ENCODE data around the gene KCND3.

The KCND3 gene

DNA sequence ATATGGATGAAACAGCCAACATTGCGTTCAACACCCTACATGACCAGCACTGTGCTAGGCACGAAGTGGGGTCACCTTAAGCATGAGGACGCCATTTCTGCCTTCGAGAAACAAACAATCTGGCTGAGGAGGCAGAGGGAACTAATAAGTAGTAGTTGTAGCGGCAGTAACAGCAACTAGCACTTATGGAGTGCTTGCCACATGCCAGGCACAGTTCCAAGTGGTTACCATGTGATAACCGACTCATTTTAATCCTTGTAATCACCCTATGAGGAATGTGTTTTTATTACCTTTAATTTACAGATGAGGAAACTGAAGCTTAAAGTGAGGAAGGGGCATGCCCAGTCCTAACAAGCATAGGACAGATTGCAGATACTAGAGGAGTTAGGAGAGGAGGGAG is 33.7 kb downstream of the KCND3 start:
- no peak for DNase-seq

DNA sequence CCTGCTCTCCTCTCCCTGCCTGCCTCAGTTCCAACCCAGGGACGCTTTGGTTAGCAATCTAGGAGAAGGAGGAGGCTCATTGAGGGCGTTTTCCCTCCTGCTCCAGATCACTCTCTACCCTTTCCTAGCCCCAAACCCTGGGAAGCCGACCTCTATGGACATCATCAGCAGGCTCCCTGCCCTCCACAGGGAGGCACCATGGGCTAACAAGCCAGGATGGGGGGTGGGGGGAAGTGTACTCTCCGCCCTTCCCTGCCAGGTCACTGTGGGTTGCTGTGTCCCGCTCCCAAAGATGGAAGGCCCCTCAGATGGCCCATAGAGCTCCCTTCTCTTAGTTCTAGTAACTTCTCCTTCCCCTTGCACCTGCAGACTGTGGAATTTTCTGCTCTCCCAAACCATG is 35.7 kb downstream of the KCND3 start:
- no peak for DNase-seq

DNA sequence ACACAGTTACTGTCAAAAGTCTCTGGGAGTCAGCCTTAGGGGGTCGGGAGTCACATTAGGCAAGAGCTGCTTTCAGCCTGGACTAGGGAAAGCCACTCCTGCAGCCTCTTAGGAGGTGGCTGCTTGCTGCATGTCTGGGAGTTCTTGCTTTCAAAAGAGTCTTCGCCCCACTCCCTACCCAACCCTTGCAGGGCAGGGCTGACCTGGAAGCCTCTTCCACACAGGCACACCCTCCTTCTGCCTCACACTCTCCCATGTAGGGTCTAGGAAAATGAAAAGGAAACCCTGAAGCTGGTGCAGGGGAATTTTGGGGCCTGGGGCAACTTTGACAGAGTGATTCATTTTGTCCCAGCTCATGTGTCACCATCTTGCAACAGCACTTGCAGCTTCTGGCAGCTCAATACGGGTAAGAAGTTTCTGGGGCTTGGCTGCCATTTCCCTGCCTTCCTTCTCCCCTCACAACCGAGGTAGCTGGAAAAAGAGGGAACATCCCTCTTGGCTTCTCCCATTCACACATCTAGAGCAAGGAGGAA is 37.3 kb downstream of the KCND3 start:
- no peak for DNase-seq

DNA sequence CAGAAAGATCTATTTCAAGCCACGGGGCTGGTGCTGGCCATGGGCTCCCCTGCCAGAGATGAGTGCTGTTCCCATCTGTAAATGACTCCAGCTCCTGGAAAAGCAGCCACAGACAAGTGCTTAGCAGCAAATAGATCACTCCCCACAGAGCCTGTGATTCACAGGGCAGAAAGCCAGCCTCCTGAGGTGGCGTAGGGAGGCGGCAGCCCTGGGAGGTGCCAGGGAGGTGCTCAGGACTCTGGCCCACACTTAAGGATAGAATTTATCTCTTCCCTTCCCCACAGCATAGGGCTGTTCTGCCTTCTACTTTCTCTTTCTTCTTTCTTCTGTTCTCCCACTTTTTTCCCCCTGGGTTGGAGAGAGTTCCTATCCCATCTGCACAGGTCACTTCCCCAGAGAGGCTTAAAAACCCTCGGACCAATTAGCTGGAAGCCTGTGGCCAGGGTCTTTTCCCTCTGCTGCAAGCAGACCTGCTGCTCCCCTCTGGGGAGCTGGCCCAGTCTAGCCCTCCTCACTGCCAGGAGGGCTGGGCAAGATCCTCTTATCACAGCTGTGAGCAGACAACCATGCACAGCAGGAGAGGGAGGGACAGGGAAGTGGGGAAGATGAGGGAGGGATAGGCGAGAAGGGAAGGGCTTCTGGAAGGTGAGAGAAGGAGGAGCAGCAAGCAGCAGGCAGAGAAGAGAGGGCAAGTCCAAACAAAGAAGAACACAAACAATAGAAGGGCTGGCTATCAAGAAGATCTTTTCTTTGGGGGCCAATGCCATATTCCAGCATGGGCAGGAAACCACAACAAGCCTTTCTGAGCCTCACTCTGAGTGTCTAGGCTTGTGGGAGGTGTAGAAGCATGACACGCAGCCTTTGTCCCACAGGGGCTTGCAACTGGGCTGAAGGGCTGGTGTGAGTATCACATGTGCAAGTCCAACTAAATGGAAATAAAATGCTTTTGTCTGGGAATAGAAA is 41.0 kb downstream of the KCND3 start:
- DNase-seq = no peak

DNA sequence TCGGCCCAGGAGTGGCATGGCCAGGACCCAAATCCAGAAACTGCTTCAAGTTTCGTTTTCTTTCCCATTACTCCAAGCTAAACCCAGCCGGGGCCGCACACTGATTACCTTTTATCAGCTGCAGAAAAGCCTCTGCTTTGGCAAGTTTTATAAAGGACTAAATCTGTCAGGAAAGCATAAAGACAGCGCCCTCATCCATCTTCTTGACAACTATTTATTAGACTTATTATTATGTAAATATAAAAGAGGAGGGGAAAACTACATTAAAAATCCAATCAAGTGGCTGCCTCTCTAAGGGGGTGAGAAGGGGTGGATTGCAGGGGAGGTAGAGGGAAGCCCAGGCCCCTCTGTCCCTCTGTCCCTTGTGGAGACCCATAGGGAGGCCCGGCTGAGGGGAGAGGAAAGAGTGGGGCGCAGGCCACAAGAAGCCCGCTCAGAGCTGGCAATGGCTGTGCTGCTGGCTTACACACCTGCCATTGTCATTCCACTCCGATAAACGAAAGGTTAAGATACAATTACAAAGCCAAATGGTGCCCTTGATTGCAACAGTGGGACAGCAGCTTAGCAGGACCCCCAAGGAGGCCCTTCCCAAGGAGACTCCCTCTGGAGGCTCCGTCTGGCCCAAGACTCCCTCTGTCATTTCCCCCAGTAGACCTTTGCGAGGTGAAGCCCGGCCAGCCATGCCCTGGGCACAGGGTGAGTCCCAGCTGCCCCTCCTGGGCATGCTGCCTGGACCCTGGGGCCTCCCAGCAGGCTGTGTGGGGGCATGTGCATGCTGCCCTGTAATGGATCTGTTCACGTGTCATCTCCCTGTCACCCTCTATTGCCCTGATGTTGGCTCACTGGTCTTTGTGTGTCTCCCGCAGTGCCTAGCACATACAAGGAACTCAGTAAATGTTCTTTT is 45.4 kb downstream of the KCND3 start:
- DNase-seq = no peak

DNA sequence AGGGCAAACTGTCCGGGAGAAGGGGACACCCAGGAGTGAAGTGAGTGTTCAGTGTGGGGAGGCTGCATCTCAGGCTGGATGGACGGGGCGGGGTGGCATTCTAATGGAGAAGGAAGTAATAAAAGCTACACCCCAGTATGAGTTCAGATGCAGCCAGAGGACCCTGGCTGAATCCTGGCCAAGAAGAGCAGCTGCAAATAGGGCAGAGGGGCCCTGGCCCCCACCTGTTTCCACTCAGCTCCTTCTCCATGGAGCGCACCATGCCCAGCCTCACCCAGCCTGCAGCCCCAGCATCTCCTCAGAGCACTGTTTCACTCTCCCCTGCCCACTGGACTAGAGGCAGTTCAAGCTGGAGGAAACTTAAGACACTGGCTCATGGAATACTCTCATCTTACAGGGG is 46.4 kb downstream of the KCND3 start:
- no peak for DNase-seq

DNA sequence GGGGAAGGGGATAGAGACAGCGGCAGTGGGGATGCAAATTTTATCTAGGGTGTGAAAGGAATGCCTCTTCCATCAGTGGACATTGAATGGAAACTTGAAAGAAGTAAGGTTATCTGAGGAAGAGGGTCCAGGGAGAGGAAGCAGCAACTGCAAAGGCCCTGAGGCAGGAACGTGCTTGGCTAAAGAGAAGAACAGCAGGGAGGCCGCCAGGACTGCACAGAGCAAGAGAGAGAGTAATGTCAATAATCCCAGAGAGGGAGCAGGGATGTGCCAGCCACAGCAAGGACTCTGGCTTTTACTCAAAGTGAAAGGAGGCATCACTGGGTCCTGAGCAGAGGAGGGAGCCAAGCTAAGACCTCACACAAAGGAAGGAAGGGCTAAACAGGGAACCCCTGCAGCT is 50.9 kb downstream of the KCND3 start:
- no peak for DNase-seq

DNA sequence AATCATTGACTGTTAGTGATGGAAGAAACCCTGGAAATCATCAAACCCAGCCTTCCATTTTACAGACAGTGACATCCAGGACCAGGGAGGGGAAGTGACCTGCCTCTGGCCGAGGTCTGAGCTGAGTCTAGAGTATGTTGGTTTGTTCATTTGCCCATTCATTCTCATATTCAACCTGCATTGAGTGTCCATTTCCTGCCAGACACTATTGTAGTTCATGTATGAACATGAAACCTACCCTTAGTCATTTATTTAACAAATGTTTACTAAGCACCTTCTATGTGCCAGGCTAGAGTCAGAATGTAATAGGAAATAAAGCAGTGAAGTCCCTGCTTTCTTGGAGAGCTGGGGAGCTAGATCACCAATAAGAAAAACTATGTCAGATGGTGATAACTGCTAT is 51.3 kb downstream of the KCND3 start:
- no peak for DNase-seq

DNA sequence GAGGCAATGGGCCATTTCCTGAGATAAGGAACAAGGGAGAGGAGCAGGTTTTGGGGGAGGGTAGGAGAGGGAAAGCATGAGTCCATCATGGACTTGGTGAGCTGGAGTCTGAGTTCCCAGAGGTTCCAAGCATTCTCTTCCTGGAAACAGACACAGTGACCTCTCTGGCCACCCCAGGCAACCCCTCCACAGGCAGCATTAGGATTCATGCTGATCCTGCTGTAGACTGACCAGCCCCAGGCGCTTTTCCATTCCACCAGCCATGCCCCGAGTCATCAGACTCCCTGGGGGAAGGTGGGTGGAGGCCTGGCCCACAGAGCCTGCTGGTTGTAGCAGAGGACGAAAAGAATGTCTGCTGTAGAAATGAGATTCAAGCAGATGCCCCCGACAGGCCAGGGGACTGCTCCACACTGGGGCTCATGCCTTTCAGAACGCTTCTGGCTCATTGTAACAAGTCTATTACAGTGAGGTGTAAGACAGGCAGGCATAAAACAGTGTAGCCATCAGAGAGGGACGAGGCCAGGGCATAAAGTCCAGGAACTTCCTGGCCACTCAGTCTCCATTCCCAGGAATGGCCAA is 52.2 kb downstream of the KCND3 start:
- no peak for DNase-seq

DNA sequence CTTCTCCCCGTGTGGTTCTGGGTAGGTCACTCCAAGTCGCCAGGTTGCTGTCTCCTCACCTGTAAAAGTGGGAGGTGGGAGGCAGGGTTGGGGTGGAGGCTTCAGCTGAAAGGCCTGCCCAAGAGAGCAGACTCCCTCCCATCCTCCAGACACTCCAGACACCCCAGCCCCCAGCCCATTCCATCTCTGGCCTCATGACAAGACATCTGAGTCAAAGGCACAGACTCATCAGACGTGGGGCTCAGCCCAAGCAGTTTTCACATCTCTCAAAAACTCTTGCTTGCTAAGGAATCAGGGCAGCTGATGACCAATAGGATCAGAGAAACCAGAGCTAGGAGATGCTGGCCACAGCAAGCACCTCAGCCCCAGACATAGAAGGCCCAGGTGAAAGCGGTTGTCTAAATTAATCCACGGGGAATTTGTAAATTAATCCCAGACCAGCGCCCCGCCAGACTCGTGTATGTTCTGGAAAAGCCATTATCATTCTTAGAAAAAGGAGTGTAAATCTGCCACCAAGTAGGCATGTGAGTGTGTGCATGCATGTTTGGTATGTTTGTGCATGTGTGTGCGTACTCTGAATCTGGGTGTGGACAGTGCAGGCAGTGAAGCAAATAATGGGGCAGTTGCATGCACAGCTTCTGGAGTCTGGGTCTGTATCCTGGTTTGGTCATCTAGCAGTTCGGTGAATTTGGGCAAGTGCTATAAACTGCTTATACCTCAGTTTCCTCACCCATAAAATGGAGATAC is 55.2 kb downstream of the KCND3 start:
- no peak for DNase-seq

DNA sequence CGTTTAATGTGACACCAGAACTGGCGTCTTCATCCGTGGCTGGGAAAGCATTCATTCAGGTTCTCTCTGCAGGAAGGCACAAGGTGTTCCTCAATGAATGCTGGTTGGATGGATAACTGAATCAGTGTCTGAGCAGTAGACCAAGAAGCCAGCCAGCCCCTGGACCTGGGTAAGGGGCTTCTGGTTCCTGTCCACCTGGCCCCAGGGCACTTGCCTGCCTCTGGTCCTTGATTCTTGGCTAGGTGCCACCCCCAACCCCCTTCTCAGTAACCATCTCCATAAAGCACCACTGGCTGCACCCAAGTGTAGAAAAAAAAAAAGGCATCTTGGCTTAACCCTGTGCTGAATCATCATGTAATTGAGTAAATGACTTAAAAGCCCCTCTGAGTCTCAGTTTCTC is 59.1 kb downstream of the KCND3 start:
- DNase-seq = no peak

DNA sequence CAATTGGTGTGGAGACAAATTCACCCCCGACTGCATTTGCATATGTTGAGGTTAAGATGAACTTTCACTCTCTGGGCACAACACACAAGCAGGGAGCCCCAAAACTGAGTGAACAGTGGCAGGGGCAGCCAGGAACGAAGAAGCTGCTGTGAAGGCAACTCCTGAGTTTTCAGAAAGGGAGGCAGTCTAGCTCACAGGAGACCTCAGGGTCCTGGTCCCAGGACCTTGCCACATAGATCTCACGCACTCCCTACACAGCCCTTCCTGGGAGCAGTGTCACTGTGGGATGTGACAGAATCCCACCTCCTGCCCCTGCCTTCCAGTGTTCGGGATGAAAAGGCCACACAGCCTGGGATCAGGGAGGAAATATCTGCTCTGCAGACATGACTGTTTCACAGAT is 60.9 kb downstream of the KCND3 start:
- no peak for DNase-seq

DNA sequence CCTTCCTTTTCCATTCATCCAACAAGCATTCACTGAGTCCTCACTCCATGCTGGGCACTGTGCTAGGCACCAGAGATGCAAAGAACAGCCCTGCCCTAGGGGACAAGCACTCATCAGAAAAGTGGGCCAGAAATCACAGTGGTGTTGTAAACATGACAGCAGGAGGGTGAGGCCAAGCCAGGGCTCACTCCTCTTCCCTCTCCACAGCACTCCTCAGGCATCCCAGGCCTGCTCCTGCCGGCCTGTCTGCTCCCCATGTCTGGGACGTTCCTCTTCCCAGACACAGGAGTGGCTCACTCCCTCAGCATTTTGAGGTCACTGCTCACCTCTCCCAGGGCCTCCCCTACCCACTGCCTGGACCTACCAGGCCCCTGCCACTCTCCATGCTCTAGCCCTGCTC is 61.8 kb downstream of the KCND3 start:
- DNase-seq = no peak

DNA sequence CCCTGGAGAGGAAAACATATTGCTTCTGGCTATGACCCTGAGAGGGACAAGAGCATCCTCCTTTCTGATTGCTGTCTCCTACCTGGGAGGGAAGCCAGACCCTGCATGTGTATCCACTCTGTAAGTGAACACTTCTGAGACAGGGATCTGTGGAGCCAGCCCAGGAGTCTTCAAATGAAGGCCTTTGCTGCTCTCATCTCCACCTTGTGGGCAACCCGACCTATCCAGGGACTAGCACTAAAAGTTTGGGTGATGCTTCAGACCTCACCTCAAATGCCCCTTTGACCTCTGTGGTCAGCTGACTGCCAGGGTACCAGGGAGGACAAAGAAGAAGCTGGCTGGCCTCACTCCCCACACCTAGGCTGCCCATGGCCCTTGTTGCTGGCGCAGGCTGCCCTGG is 64.7 kb downstream of the KCND3 start:
- DNase-seq = no peak

DNA sequence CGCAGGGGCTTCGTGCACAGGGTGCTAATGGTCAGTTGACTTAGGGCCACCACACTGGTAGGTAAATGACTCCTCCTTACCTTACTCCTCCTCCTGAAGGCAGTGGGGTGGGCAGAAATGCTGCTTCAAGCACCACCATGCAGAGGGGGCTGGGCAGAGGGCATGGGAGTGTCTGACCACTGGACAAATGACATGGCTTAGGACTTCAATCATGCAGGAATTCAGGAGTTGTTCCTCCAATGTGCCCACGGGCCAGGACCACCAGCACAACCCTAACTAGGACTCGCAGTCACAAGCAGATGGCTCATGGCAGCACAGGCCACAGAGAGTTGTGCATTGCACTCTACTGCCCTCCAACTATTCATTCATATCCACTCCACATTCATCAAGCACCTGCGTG is 65.7 kb downstream of the KCND3 start:
- no peak for DNase-seq

DNA sequence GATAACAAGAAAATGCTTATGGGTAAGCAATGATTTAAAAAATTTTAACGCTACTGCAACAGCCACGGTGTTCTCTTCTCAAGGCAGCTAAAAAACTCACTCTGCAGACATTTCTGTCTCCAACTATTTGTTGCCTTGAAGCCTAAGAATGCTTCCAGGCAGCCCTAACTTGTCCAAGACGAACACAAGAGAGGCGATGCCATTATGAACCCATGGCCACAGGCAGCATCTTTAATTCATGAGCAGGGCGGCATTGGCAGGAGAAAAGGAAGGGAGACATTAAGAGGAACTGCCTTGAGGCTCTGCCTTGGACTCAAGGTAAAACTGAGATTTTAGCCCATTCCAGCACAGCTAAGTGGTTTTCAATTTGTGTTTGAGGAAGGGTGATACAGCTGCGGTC is 67.5 kb downstream of the KCND3 start:
- no peak for DNase-seq

DNA sequence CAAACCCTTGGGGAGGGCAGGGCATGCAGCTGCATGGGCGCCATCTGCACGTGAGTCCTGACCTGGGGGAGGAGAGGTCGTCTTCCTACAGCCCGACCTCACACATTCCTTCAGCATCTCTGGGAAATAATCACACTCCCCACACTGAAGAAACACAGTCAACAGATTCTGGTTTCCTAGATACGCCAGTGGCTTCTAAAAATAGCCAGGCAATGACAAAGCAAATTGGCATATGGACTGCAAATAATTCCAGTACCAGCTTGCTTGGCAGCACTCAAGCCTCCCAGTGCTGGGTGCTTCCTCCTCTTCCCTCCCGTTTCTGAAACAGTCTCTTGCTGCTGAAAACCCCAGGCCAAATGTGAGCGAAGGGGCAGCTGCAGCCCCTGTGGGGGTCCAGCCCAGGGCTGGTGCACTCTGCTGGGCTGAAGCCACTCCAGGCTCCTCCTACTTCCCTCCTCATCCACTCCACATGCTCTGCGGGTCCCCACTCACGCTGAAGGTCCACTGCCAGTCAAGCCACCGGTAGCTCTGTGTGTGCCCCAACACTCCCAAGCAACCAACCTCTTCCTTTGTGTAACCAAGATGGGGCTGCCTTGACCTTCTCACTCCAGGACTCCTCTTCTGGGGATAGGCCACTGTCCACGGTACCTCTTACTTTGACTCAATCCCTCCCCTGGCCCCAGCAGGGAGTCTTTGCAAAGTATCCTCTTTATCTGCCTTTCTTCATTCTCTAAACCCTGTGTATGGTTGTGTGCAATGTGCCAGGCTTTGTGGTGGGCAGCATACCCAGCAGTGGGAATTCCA is 69.0 kb downstream of the KCND3 start:
- no peak for DNase-seq

DNA sequence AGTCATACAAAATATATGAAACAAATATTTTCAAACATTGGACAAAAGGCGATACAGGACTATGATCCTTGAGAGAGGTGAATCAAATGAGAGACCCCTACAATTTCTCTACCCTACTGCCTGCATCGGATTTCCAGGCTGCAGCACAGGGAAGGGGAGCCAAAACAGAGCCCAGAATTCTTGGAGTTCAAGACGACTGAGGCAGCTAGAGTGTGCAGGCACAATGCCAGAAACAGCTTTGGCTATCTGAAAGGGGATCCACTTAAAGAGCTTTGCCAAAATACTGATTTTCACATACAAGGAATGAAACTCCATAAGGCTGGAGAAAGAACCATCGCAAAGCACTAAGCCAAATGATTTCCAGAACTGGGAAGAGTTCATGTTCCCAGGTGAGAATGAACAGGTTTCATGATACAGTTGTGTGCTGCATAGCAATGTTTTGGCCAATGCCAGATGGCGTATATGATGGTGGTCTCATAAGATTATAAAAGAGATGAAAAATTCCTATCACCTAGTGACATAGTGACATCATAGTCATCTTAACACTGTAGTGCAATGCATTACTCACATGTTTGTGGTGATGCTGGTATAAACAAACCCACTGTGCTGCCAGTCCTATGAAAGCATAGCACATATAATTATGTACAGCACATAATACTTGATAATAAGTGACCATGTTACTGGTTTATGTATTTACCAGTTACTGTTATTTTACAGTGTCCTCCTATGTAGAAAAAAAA is 77.5 kb downstream of the KCND3 start:
- no peak for DNase-seq

DNA sequence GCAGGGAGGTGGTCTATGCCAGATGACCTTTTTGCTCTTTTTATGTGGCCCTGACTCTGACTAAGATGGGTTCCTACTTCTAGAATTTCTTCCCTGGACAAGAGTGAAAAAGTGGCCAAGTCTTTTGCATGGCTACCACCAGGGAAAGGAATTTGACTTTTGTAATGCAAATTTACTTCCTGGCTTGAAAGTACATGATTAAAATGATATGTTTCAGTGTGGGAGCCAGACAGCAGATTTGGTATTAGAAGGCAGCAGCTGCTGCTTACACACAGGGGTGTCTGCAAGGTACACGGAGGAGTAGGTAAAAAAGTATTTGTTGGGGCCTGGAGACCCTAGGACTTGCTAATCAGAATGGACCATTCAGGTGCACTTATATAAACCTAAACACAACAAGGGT is 78.4 kb downstream of the KCND3 start:
- DNase-seq = no peak

DNA sequence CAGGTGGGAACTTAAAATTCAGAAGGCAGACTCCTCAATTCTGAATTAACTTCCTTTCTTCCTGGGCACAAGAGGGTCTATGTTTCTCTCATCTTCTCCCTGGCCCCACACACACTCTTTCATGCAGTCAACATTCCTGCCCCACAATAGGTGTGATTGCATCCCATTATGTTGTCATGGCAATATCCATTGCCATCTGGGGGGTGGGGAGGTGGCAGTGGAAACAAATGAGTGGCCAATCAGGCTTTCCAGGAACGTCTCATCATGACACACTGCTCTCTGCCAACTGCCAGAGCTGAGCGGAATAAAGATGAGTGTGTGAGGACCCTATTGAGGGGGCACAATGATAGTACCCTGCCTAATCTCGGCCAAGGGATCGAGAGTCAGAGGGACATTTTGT is 80.4 kb downstream of the KCND3 start:
- no peak for DNase-seq

All from SW 1271 (cell line).